ENCODE data around the gene PLAC1.

- TF ChIP-seq POLR2A (IDR thresholded peaks at IDR 0.05; ENCODE audit: low read depth, low read length) (no peak), POLR2AphosphoS5 (IDR thresholded peaks at IDR 0.05; ENCODE audit: low read depth, low read length) (no peak)
Observed at GRCh38 chrX:134693644-134694043, 35.4 kb upstream of the PLAC1 start.
